Measurements from ENCODE around the gene VPS35L. TPM values are rescaled to one million over a fixed set of nuclear protein-coding genes. Genes with fewer than 3 reads are reported as not detected.
A peak's percentile ranks its signal among the peaks of the same experiment; 100 is the strongest.

Gene VPS35L
- total RNA-seq, 1 donor from 2014 or later: 23.8 TPM

- Histone ChIP-seq H3K9me3 (replicated peaks) (peaks cover 10% of the 10 kb centered on the region), H3K36me3 (peaks cover 87% of the 10 kb centered on the region), H3K4me3 (no peak overlapping the region), H3K4me1 (no peaks in the 10 kb centered on the region), H3K27ac (replicated peaks) (no peak overlapping the region), H3K27me3 (ENCODE audit: low read depth) (no peaks in the 10 kb centered on the region)
- intact Hi-C loops (cut with micrococcal nuclease): no loop called here
- TF ChIP-seq, protein P1, sequence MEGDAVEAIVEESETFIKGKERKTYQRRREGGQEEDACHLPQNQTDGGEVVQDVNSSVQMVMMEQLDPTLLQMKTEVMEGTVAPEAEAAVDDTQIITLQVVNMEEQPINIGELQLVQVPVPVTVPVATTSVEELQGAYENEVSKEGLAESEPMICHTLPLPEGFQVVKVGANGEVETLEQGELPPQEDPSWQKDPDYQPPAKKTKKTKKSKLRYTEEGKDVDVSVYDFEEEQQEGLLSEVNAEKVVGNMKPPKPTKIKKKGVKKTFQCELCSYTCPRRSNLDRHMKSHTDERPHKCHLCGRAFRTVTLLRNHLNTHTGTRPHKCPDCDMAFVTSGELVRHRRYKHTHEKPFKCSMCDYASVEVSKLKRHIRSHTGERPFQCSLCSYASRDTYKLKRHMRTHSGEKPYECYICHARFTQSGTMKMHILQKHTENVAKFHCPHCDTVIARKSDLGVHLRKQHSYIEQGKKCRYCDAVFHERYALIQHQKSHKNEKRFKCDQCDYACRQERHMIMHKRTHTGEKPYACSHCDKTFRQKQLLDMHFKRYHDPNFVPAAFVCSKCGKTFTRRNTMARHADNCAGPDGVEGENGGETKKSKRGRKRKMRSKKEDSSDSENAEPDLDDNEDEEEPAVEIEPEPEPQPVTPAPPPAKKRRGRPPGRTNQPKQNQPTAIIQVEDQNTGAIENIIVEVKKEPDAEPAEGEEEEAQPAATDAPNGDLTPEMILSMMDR (IDR thresholded peaks at IDR 0.05; ENCODE audit: borderline replicate concordance): no peak
- DNase-seq: no peak
These were observed 12.1 kb downstream of the VPS35L start for GRCh38 chr16:19567560-19567959.

- TF ChIP-seq, protein P1 (IDR thresholded peaks at IDR 0.05; ENCODE audit: borderline replicate concordance): no peak
- no peak for DNase-seq
- intact Hi-C loops (cut with micrococcal nuclease): no loop called here
- Histone ChIP-seq H3K9me3 (replicated peaks) (no peaks in the 10 kb centered on the region), H3K36me3 (peaks cover 83% of the 10 kb centered on the region), H3K4me3 (no peak overlapping the region), H3K4me1 (peaks cover 15% of the 10 kb centered on the region), H3K27me3 (ENCODE audit: low read depth) (no peaks in the 10 kb centered on the region), H3K27ac (replicated peaks) (no peak overlapping the region)
These were observed 18.5 kb downstream of the VPS35L start for GRCh38 chr16:19573997-19574396.

GRCh38 chr16:19574615-19575014 lies 19.1 kb downstream of the VPS35L start:
- no peak for DNase-seq
- Histone ChIP-seq H3K4me3 (no peak overlapping the region), H3K9me3 (replicated peaks) (no peaks in the 10 kb centered on the region), H3K27ac (replicated peaks) (no peak overlapping the region), H3K27me3 (ENCODE audit: low read depth) (no peaks in the 10 kb centered on the region), H3K36me3 (peaks cover 83% of the 10 kb centered on the region), H3K4me1 (peaks cover 15% of the 10 kb centered on the region)
- TF ChIP-seq, protein P1 (IDR thresholded peaks at IDR 0.05; ENCODE audit: borderline replicate concordance): no peak
- intact Hi-C loops (cut with micrococcal nuclease): no loop called here

GRCh38 chr16:19578378-19578971 lies 23.0 kb downstream of the VPS35L start:
- TF ChIP-seq, protein P1 (IDR thresholded peaks at IDR 0.05; ENCODE audit: borderline replicate concordance): no peak
- H3K36me3 ChIP-seq: peaks cover 83% of the 10 kb centered on the region
- intact Hi-C loops (cut with micrococcal nuclease): no loop called here
- peaks cover 6% of the 10 kb centered on the region for H3K9me3 ChIP-seq (replicated peaks)
- no peaks in the 10 kb centered on the region for H3K27me3 ChIP-seq (ENCODE audit: low read depth)
- H3K4me3 ChIP-seq: no peak overlapping the region
- peaks cover 15% of the 10 kb centered on the region for H3K4me1 ChIP-seq
- no peak for DNase-seq
- peak overlapping the region; percentile 50 for H3K27ac ChIP-seq (replicated peaks)

- TF ChIP-seq, protein P1 (IDR thresholded peaks at IDR 0.05; ENCODE audit: borderline replicate concordance): no peak
These were observed 26.7 kb downstream of the VPS35L start for GRCh38 chr16:19582050-19582831.

More at GRCh38 chr16:19582050-19582831, 26.7 kb downstream of the VPS35L start:
- Histone ChIP-seq H3K27me3 (ENCODE audit: low read depth) (no peaks in the 10 kb centered on the region), H3K4me3 (no peak overlapping the region), H3K36me3 (peaks cover 84% of the 10 kb centered on the region), H3K27ac (replicated peaks) (no peak overlapping the region), H3K9me3 (replicated peaks) (peaks cover 6% of the 10 kb centered on the region), H3K4me1 (peaks cover 8% of the 10 kb centered on the region)
- no peak for DNase-seq
- intact Hi-C loops (cut with micrococcal nuclease): no loop called here

Measured in left ventricle myocardium inferior (tissue), 1 donor.